Mucosa of descending colon (tissue), 3 donors: Measurements from ENCODE around the gene ERC1. TPM values are rescaled to one million over a fixed set of nuclear protein-coding genes. Genes with fewer than 3 reads are reported as not detected.

Source experiments
- ATAC-seq: fragments of 200-7000 bp; cut with Tn5 transposase; one replicate; pipeline ENCODE4 v1.9.1; 2020; ENCODE audit warnings: mild to moderate bottlenecking, moderate library complexity
- DNase-seq, 3 donors: peaks; one replicate each; pipeline ENCODE4 v3.0.0-alpha.2; 2020
- H3K36me3 ChIP-seq: fragments of 200-600 bp; one replicate; pipeline ENCODE4 v1.8.0; 2021; ENCODE audit warnings: low read depth, mild to moderate bottlenecking
- H3K4me1 ChIP-seq: fragments of 200-600 bp; one replicate; pipeline ENCODE4 v1.8.0; 2021; ENCODE audit warnings: low read depth, mild to moderate bottlenecking
- H3K4me3 ChIP-seq: fragments of 200-600 bp; one replicate; pipeline ENCODE4 v1.8.0; 2021; ENCODE audit warnings: mild to moderate bottlenecking
- H3K9me3 ChIP-seq: fragments of 200-600 bp; one replicate; pipeline ENCODE4 v1.8.0; 2021; ENCODE audit warnings: mild to moderate bottlenecking
- intact Hi-C, 2 donors: fragments of 100-400 bp; cut with DNase I in 1 of 2; cut with micrococcal nuclease in 1 of 2; formaldehyde crosslinking; loops; one replicate each; pipeline versions ENCODE4 v1.11.0 to v1.11.1; 2022; cut with DNase I, micrococcal nuclease
- total RNA-seq, 3 donors: library from RNA; stranded (reverse); fragmentation: NEBNext Ultra II Directional in 2 of 3; extraction: Animal tissue kit (Norgen Biotek cat#: 25700) in 2 of 3; gene quantifications; one replicate each; pipeline versions ENCODE4 v1.2.1 to v1.2.4, GENCODE V29; 2021 to 2023
- TF ChIP-seq, protein P1 (sequence below): fragments of 200-600 bp; IDR thresholded peaks from one replicate; pipeline ENCODE4 v1.8.0; 2022; ENCODE audit warnings: antibody characterized with exemption, mild to moderate bottlenecking
- donor health status: DM: no; HTN: no; CAD: no; lungs with moderate emphysema.
- donor health status: DM: no; HTN: no; CAD: no.
- donor health status: DM: no; HTN: yes; CAD: no.

The ERC1 gene
- total RNA-seq, 3 donors from 2014 or later = 42.6 to 76.3 (median 49.6) TPM

DNA sequence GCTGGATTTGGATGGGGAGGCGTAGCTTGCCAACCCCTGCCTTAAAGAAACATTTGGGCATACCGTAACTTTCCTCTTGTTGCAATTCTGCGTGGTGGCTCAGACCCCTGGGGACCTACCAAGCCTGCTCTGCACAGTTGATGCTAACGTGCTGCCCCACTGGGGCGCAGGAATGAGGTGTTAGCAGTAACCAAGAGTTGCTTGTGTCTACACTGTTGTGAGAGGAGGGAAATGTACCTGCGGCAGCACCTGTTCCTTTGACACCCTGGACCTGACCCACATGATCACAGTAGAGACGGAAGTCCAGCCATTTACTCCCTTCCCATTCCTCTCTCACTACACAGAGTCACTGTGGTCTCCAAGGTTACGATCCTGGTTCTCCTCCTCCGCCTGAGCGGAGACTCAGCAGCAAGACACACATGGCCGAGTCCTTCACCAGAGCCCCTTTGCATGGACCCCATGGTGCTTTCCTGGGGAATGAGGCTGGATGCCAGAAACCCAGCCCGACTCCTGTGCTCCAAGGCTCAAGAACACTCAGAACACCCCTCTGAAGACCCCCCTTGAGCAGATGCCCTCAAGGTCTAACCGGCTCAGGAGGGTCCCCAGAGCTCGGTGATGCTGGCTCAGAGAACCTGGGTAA lies 518.5 kb downstream of the ERC1 start:
- intact Hi-C loops = no loop called here
- Histone ChIP-seq H3K4me3 (no peak overlapping the region), H3K36me3 (no peaks in the 10 kb centered on the region), H3K9me3 (no peaks in the 10 kb centered on the region), H3K4me1 (no peaks in the 10 kb centered on the region)
- TF ChIP-seq, protein P1, sequence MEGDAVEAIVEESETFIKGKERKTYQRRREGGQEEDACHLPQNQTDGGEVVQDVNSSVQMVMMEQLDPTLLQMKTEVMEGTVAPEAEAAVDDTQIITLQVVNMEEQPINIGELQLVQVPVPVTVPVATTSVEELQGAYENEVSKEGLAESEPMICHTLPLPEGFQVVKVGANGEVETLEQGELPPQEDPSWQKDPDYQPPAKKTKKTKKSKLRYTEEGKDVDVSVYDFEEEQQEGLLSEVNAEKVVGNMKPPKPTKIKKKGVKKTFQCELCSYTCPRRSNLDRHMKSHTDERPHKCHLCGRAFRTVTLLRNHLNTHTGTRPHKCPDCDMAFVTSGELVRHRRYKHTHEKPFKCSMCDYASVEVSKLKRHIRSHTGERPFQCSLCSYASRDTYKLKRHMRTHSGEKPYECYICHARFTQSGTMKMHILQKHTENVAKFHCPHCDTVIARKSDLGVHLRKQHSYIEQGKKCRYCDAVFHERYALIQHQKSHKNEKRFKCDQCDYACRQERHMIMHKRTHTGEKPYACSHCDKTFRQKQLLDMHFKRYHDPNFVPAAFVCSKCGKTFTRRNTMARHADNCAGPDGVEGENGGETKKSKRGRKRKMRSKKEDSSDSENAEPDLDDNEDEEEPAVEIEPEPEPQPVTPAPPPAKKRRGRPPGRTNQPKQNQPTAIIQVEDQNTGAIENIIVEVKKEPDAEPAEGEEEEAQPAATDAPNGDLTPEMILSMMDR = no peak
- no peak for ATAC-seq
- no peak for DNase-seq

DNA sequence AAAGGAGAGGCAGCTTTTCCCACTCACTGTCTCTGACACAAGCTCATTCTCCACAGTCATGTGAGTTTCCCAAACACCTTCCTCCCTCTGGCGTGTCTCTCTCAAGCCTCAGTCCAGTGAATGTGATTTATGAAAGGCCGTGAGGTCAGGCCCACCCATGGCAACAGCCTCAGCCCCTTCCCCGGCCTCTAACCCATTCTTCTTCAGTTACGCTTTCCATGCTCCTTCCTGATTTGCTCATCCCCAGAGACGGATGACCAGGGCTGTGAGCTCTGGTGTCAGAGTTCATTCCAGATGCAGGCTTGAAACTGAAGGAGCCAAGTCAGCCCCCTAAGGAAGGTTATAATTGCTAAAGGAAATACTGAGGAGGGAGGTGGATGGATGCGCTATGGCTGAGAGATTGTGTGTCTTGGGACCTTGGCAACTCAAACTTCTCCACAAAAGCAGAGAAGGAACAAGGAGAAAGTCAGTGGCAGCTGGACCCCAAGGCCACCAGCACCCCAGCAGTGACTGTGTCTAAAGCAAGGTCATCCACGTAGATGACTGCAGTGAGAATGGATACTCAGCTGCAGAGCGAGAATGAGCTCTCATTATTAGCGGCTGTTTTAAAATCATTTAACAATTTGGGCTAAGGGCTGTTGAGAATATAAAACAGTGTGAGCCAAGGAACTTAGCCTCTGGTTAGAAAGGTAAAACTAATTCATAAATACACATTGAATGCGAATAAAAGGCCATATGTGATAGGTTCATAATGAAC lies 519.2 kb downstream of the ERC1 start:
- no peak for ATAC-seq
- Histone ChIP-seq H3K36me3 (no peaks in the 10 kb centered on the region), H3K9me3 (no peaks in the 10 kb centered on the region), H3K4me1 (no peaks in the 10 kb centered on the region), H3K4me3 (no peak overlapping the region)
- TF ChIP-seq, protein P1 = no peak
- no peak for DNase-seq
- intact Hi-C loops = no loop called here

DNA sequence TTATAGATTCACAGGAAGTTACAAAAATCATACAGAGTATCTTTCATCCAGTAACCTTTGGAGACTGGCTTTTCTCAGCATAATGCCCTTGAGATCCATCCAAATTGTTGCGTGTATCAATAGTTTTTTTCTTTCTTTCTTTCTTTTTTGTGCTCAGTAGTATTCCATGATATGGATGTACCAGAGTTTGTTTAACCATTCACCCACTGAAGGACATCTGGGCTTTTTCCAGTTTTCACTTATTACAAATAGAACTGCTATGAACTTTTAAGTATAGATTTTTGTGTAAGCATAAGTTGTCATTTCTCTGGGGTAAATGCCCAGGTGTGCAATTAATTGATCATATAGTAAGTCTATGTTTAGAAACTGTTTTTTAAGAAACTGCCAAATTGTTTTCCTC lies 524.0 kb downstream of the ERC1 start:
- ATAC-seq (no peak), DNase-seq (no peak)
- Histone ChIP-seq H3K4me1 (peaks cover 12% of the 10 kb centered on the region), H3K9me3 (no peaks in the 10 kb centered on the region), H3K36me3 (no peaks in the 10 kb centered on the region), H3K4me3 (no peak overlapping the region)
- TF ChIP-seq, protein P1 = no peak
- intact Hi-C loops = no loop called here

DNA sequence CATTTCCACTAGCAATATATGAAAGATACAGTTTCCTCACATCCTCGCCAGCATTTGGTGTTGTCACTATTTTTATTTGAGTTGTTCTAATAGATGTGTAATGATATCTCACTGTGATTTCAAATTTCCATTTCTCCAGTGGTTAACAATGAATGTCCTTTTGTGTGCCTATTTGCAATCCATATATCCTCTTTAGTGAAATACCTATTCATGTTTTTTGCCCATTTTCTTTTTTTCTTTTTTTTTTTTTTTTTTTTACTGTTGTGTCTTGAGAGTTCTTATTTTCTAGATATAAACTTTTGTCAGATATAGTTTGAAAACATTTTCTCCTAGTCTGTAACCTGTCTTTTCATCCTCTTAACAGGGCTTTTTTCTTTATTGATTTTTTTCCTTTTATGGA lies 524.4 kb downstream of the ERC1 start:
- Histone ChIP-seq H3K4me1 (peaks cover 12% of the 10 kb centered on the region), H3K9me3 (no peaks in the 10 kb centered on the region), H3K36me3 (no peaks in the 10 kb centered on the region), H3K4me3 (no peak overlapping the region)
- TF ChIP-seq, protein P1 = no peak
- ATAC-seq (no peak), DNase-seq (no peak)
- intact Hi-C loops = no loop called here

DNA sequence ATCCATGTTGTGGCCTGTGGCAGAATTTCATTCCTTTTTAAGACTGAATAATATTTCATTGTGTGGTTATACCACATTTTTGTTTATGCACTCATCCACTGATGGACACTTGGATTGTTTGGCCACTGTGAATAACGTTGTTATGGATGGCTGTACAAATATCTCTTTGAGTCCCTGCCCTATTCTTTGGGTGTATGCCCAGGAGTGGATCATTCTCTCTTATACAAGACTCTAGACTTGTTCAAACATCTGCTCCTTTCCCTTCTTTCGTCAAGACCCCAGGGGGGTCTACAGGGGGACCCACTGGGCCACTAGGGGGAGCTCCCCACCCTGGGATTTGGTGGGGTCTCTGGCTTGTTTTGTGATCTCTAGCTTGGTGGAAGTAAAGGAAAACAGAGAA lies 526.0 kb downstream of the ERC1 start:
- H3K4me3 ChIP-seq = no peak overlapping the region
- ATAC-seq (no peak), DNase-seq (no peak)
- intact Hi-C loops = no loop called here
- peaks cover 12% of the 10 kb centered on the region for H3K4me1 ChIP-seq
- TF ChIP-seq, protein P1 = no peak
- no peaks in the 10 kb centered on the region for H3K9me3 ChIP-seq
- no peaks in the 10 kb centered on the region for H3K36me3 ChIP-seq
